NCI-H82 (cell line): ENCODE measurements around the gene BET1L.
"Not testable (repeated sequence)": the region's sequence is repeated elsewhere in the genome, so short reads cannot be mapped to it uniquely, and the experiment has no call there.

Experiments
- DNase-seq: peaks from one replicate; lab custom pipeline; 2025; lab: John Stamatoyannopoulos, UW

Gene BET1L, protein sequence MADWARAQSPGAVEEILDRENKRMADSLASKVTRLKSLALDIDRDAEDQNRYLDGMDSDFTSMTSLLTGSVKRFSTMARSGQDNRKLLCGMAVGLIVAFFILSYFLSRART

DNA sequence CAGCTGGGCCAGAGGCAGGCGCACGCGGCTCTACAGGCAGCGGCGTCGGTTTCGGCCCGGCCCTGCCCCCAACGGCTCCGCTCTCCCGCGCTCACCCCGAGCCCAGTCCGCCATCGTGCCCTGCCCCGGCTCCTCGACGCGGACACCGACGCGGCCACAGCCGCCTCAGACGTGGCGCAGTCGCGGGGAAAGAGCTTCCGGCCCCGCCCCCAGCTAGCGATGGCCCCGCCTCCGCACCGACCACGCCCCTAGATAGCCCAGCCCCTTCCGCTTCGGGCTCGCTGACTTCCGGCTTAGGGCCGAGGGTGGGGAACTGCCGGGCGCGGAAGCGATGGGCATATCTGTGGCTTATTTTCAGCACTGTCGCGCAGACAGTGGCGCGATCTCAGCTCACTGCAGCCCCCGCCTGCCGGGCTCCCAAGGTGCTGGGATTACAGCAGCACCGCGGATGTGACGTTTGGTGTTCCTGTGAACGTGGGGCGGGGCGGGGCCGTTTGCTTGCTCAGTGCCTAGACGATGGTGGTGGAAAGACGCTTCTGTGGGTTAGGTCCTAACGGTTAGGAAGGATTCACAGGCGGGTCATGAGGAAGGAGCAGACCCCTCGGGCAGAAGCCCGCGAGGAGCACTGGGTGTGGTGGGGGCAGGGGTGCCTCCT is at the start of gene BET1L, which contains the start of gene RIC8A:
Gene BET1L, minus strand, starts transcription at position 192 of the 655 bp plus-strand sequence. Its CDS starts 78 bp downstream, at position 114.
Gene RIC8A, plus strand, starts transcription at position 501 of the 655 bp plus-strand sequence. CDS start 1,147 bp downstream, outside the sequence.
- peak; percentile 96 for DNase-seq

DNA sequence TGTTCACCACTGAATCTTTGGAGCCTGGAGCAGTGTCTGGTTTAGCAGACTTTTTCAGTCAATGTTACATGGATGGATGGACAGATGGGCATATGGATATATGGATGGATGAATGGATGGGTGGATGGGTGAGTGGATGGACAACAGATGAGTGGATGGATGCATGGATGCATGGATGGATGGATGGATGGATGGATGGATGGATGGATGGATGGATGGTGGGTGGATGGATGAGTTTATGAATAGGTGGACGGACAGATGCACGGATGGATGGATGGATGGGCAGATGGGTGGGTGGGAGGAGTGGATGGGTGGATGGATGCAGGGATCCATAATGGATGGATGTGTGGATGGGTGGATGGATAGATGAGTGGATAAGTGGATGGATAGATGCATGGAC is 48.6 kb upstream of the BET1L start:
- no peak for DNase-seq

DNA sequence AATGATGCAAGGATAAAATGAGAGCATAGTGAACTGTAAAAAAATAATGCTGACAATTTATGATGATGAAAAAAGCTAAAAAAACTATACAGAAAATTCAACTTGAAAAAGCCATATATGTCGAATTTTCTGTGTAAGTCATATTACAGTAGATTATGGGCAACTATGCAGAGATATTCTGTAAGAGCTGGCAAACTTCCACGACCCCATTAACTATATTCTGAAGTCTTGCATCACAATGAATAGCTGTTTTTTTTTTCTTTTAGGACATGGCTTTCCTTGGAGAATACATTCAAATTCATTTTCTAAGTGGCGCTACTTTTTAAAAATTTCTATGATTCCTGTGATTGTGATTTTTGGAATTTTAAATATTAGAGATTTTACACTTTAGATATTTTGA is 48.0 kb upstream of the BET1L start:
- DNase-seq: no peak

DNA sequence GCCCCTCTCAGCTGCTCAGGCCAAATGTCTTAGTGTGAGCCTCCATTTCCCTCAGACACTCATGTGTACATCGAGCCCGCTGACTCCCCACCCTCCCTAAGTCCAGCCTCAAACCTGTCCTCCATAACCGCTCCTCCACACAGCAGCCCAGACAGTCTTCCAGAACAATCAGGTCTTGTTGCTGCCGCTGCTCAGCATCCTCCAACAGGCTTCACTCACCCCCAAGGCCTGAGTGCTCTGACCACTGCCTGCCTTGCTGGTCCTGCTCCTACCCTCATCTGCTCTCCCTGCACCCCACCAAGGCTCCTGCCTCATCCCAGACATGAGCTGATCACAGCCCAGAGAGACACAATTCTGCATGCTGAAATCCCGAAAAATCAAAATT is 46.7 kb upstream of the BET1L start:
- DNase-seq: no peak

DNA sequence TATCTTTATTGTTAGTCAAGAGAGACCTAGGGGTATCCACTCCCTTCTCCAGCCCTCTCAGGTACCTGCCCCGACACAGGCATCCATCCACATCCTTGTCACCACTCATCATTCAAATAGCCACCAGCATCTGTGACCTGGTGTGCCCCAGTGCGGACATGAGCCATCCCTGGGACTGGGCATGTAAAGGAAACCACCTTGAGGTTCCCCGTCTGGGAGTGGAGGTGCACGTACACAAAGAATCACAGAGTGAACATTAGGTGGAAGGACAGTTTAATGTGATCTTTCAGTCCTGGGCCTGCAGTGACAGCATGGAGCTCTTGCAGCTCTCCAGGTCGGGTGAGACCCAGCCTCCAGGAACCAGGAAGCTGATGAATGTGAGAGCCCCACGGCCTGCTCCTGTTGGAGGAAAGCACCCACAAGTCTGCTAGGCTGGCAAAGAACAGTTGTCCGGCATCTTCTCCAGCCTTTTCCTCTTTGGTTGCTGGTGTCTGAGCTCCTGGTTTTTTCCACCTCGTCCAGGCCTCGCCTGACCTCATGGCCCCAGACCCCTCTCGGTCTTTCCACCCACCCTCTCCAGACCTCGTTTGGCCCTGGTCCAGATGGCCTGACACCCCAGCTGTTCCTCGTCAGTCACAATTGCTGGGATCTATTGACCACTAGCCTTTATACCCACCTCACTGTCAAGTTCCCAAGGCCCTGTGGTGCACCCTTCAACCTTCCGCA is 46.1 kb upstream of the BET1L start:
- DNase-seq: no peak

DNA sequence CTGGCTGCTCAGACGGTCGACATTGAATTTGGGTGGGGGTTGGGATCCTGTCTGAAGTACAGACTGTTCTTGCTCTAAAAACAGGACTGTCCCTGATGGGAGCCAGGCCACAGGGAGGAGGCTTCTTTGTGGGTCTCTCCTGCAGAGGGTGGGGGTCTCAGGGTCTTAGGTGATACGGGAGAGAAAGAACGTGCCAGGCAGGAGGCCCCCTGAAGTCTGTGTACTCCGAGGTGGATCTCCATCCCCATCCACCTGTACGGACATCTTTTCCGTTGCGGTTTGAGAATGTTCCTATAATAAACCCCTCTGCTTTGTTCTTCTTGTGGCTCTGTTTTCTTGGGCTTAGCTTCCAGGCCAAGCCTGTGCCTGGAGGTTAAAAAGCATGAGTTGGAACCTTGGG is 45.5 kb upstream of the BET1L start:
- DNase-seq: no peak

DNA sequence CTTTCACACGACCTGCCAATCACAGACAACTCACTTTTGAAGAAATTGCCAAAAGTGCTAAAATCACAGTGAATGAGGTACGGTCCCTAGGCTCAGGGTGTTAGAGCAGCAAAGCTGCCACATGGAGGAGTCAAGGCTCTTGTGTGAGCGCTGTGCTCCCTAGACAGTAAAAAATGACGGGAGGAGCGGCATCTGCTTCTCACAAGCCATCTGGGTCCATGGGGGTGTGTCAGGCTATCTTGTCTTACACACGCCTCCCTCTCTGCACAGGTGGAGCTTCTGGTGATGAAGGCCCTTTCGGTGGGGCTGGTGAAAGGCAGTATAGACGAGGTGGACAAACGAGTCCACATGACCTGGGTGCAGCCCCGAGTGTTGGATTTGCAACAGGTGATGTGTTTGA is 44.4 kb upstream of the BET1L start:
- peak; percentile 33 for DNase-seq

DNA sequence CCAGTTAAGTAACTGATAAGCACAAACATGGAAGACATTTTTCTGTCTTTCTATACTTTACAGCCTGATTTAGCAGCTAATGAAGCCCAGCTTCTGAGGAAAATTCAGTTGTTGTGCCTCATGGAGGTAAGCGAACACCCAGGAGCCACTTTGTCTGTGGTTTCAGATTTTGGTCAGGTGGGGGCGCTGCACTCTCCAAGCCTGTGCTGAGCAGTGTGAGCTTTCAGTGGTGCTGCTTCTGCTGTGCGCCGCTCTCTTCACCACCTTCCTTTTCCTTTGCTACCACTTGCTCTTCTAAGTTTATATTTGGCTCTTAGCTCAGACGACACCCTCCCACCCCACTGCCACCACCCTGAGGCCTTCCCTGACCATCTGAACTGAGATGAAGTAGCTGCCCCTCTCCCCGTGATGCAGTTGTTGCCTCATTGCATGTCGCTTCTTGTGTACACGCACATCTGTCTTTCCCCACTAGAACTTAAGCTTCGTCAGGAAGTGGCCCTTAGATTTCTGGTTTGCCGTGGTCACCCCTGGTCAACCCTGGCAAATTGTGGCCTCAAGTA is 43.6 kb upstream of the BET1L start:
- DNase-seq: peak; percentile 40

DNA sequence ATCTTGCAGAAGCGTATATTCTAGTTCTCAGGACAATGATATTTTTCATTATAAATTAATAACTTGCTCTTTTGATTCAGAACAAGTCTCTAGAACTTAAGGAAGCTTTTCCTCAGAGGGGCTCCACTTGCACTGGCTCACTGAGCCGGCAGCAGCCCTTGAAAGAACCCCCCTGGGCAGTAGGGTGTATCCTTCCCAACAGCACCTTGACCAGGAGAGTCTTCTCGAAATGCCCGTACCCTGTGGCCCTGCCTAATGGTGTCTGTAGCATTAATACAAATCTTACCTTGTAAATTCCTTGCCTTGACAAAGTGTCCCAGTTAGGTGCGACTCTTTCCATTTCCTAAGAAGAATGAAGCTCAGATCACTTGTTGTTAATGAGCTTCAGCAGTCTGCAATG is 43.1 kb upstream of the BET1L start:
- DNase-seq: no peak

DNA sequence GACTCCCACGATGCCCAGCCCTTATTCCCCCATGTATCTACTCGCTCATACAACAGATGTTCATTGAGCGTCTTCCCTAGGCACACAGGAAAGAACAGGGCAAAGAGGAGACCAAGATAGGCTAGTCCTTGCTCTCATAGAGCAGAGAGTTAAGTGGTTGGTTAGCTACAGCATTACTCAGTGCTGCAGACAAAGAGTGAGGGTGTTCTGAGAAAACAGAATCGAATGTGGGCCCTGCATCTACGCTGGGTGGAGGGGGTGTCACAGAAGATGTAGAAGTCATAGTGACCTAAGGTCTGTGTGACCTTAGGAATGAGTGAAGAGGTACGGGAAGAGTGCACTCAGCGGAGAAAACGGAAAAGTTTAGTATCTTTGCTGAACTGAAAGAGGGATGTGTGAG is 41.9 kb upstream of the BET1L start:
- no peak for DNase-seq

DNA sequence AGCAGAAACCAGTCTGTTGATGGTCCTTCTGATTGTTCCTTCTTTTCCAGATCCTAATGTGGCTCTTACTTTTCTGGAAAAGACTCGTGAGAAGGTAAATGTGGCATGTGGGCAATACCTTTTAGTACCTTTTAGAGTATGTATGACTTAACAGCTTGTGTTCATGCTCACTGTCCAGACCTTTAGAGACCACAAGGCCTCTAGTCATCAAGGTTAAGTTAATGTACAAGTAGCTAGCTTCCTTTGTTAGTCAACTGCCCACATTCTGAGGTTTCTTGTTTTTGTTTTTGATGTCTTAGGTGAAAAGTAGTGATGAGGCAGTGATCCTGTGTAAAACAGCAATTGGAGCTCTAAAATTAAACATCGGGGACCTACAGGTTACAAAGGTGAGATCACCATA is 37.2 kb upstream of the BET1L start:
- DNase-seq: no peak

DNA sequence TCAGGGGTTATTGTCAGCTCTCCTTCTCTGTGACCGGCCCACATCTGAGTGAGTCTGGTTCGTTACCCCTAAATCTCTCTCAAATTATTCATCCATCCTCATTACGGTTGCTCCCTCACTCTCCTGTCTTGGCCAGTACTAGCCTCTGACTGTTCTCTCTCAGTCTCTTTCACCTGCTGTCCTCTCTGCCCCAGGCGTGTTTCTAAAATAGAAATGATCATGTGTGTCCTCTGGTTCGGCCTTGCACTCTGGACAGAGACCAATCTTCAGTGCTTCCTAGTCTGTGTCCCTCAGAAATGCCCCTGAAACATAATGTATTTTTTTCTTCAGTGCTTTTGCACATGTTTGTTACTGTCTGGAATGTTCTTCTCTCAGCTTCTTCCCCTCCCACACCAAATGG is 34.4 kb upstream of the BET1L start:
- DNase-seq: no peak

DNA sequence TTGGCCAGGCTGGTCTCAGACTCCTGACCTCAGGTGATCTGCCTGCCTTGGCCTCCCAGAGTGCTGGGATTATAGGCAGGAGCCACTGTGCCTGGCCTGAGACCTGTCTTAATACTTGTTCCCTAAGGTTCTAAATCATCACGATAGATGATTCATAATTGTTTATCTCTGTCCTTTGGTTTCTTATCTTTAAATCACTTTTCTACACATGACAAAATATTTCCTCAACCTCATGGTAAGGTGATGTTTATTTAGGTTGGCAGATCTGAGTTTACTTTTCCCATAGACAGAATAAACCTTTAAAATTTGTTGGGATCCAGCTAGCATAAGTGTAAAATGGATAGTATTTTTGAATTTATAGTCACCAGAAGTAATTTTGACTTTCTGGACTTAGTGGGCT is 33.1 kb upstream of the BET1L start:
- no peak for DNase-seq

DNA sequence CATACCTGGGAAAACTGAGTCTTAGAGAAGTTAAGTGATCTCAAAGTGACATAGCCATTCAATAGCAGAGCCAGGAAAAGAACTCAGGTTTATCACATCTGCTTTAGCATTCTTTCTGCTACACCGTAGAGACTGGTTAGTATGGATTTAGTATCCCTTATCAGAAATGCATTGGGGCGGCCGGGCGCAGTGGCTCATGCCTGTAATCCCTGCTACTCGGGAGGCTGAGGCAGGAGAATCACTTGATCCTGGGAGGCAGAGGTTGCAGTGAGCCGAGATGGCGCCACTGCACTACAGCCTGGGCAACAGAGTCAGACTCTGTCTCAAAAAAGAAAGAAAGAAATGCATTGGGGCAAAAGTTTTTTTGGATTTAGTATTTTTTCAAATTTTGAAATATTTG is 31.1 kb upstream of the BET1L start:
- not testable (repeated sequence) for DNase-seq

DNA sequence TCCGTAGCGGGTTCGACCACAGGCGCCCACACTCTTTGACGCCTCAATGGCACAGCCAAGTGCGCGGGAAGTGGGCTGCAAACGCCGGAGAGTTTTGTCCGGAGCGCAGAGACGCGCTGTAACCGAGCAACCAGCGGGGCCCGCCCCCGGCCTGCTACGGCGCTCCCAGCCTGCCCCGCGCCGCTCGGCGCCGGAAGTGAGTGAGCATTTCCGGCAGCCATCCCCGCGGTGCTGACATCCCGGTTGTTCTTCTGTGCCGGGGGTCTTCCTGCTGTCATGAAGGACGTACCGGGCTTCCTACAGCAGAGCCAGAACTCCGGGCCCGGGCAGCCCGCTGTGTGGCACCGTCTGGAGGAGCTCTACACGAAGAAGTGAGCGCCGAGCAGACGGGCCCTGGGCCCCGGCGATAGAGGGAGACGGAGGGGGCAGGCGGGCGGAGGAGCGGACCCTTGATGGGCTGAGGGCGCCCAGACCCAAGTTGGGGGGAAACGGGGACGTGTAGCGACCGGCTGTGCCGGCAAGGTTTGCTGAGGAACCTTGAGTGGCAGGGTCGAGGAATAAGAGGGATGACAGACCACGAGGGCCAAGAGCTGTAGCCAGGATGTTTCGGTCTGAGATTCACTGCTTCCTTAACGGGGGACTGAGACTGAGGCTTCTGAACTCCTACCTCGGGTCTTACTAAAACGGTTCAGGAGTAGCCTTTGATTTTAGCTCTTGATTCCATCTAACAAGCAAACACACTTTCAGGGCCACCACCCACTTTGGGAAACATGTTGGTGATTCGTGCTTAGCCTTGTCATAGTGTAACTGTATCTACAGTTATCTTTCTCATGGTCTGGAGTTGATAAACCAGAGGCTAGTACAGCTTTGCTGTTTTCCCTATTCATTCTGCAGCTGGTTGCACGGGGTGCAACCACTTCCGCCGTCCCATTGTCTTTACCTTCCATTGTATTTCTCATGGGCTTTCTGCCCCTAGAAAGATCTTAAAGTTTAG is 29.9 kb upstream of the BET1L start, which contains the start of gene PSMD13:
Gene PSMD13, plus strand, starts transcription at position 203 of the 994 bp plus-strand sequence. Its CDS starts 74 bp downstream, at position 277.
- peak; percentile 85 for DNase-seq

DNA sequence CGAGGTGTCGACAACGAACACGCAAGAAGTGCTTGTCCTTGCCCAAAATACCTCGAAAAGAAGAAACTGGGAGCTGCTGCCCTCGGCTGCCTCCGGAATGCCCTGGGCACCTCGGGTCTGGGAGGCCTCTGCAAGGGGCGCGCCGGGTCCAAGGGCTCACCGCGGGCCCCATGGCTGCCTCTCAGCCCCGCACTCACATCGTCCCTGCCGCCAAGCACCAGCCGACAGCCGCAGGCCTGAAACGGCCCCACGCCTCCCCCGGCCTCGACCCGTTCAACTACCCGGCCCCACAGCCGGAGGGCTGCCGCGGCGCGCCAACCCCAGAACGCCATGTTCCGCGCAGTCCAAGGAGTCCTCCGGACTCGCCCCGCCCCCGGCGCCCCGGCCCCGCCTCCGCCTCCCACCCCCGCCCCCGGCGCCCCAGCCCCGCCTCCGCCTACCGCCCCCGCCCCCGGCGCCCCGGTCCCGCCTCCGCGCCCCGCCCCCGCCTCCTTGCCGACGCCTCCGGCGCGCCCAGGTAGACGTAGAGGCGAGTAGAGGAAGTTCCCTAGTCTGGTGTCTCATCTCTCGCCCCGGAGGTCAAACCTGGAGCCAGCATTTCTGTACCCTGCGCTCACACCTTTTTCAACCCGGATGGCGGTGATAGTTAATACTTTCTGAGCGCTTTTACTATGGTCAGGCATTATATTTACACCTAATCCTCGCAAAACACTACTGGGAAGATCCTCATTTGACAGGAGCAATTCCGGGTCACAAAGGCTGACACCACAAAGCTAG is 29.0 kb upstream of the BET1L start, which contains the start of gene SIRT3:
Gene SIRT3, minus strand, starts transcription at position 346 of the 777 bp plus-strand sequence. Its CDS starts 14 bp downstream, at position 332.
- peak; percentile 81 for DNase-seq

DNA sequence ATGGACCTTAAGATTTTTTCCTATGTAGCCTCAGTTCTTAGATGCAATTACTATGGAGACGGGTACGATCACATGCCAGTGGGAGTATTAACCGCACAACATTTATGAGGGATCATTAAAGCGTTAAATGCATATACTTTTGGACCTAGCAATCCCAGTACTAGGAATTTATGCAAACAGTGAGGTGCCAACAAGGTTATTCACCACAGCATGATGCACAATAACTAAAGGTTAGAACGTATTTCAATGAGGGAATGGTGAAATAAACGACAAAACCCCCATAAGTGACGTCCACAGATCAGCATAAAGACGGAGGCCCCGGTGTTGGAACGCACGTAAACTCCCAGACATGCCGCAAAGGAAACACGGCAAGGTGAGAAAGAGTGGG is 28.4 kb upstream of the BET1L start:
- DNase-seq: no peak

DNA sequence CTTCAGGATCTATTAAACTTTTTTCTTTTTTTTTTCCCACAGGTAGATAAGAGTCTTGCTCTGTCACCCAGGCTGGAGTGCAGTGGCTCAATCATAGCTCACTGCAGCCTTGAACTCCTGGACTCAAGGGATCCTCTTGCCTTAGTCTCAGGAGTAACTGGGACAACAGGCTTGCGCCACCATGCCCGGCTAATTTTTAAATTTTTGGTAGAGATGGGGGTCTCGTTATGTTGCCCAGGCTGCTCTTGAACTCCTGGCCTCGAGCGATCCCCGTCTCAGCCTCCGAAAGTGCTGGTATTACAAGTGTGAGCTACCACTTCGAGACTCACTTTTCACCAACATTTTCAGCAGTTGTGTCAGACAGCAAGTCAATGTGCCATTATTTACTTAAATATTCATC is 28.0 kb upstream of the BET1L start:
- no peak for DNase-seq

DNA sequence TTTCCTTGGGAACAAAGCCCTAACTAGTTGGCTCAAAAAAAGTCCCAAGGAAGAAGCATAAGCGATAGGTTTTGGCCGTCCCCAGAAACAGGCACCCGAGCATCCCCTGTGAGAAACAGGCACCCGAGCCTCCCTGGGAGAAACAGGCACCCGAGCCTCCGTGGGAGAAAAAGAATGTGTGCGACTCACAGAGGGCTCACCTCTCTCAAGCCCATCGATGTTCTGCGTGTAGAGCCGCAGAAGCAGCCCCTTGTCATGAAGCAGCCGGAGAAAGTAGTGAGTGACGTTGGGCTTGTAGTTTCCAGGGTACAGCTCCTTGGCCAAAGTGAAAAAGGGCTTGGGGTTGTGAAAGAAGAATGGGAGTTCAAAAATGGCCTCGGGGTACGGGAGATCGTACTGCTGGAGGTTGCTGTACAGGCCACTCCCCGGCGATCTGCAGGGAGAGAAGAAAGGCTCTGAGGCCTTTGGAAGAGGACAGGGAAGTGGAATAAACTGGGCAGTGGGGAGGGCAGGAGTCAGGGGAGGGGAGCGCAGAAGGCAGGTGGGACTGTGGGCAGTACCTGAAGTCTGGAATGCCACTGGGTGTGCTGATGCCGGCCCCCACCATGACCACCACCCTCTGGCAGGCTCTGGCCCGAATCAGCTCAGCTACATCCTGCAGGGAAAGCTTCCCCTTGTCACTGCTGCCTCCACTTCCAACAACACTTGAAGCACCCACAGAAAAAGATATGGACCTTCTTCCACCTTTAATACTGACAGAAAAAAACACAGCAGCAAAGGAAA is 25.8 kb upstream of the BET1L start:
- no peak for DNase-seq

DNA sequence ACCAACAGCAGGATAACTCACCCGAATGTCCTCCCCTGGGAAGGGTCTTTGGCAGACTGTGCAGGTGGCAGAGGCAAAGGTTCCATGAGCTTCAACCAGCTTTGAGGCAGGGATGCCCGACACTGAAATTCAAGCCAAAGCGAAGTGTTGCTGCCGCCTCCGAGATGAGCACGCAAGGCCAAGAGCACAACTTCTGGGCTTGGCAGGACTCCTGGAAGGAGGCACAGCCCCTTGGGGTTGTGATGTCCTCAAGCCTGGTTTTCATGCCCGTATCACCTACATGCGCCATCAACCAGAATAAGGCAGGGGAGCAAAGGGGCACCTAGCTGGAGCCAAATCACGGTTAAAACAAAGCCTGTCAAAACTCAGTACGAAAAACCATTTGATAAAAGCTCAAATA is 23.2 kb upstream of the BET1L start:
- no peak for DNase-seq
